ENCODE results near the gene CRACR2A. TPM values are rescaled to one million over a fixed set of nuclear protein-coding genes. Genes with fewer than 3 reads are reported as not detected.

CRACR2A gene
- total RNA-seq, 1 experiment from 2014 or later = not detected

DNA sequence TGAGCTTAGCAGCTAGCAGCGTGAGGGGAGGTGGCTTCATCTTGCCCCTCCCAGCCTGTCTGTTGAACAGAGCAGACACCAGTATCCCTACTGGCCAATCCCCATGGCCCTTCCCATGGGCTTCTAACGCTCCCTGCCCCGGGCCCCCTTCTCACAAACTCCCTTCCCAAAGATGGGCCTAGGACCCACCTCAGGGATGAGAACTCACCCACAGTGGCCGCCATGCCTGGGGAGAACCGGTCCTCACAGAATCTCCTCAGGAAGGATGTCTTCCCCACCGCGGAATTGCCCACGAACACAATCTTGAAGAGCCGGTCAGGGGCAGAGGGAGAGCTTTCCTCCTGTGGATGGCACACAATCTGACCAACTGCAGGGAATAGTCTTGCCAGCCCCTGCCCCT, 119.5 kb downstream of the CRACR2A start:
- H3K9me3 ChIP-seq (ENCODE audit: low read length) = no peaks in the 10 kb centered on the region
- H3K4me3 ChIP-seq (ENCODE audit: low read length) = no peak overlapping the region
- no peak overlapping the region for H3K4me2 ChIP-seq (ENCODE audit: low read length)
- H3K9me2 ChIP-seq (replicated peaks; ENCODE audit: low read length) = no peaks in the 10 kb centered on the region
- no peak for ATAC-seq
- ChIA-PET POLR2A (ENCODE audit: unreplicated experiment) (interaction anchor here (0.6 kb wide), 1 partner anchor 318 kb away, joined by 3 read pairs; no protein-coding TSS in a partner anchor), CTCF (no interaction called here)
- TF ChIP-seq, protein P1, sequence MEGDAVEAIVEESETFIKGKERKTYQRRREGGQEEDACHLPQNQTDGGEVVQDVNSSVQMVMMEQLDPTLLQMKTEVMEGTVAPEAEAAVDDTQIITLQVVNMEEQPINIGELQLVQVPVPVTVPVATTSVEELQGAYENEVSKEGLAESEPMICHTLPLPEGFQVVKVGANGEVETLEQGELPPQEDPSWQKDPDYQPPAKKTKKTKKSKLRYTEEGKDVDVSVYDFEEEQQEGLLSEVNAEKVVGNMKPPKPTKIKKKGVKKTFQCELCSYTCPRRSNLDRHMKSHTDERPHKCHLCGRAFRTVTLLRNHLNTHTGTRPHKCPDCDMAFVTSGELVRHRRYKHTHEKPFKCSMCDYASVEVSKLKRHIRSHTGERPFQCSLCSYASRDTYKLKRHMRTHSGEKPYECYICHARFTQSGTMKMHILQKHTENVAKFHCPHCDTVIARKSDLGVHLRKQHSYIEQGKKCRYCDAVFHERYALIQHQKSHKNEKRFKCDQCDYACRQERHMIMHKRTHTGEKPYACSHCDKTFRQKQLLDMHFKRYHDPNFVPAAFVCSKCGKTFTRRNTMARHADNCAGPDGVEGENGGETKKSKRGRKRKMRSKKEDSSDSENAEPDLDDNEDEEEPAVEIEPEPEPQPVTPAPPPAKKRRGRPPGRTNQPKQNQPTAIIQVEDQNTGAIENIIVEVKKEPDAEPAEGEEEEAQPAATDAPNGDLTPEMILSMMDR (conservative IDR thresholded peaks at IDR 0.05; ENCODE audit: low read depth, low read length) = no peak
- TF ChIP-seq EZH2phosphoT487 (IDR thresholded peaks at IDR 0.05; ENCODE audit: borderline replicate concordance, low read length) (no peak), EZH2 (IDR thresholded peaks at IDR 0.05; ENCODE audit: low read length, unreplicated experiment) (no peak)
- no peaks in the 10 kb centered on the region for H3K79me2 ChIP-seq (ENCODE audit: low read length)
- no peak overlapping the region for H3K9ac ChIP-seq (ENCODE audit: low read length)
- H3K27ac ChIP-seq (ENCODE audit: low read length) = no peak overlapping the region
- no peaks in the 10 kb centered on the region for H4K20me1 ChIP-seq (ENCODE audit: low read length)
- no peak overlapping the region for H2AFZ ChIP-seq (ENCODE audit: low read length)
- no peaks in the 10 kb centered on the region for H3K4me1 ChIP-seq (ENCODE audit: insufficient read depth, low read length)
- H3F3A ChIP-seq (ENCODE audit: low read length, unreplicated experiment) = no peaks in the 10 kb centered on the region
- intact Hi-C loops (cut with micrococcal nuclease) = no loop called here
- no peaks in the 10 kb centered on the region for H3K27me3 ChIP-seq (ENCODE audit: low read length)
- no TSS peak for BruUV-seq (replicated peaks)
- no peaks in the 10 kb centered on the region for H3K36me3 ChIP-seq (ENCODE audit: low read depth, low read length)
- no peak for DNase-seq

DNA sequence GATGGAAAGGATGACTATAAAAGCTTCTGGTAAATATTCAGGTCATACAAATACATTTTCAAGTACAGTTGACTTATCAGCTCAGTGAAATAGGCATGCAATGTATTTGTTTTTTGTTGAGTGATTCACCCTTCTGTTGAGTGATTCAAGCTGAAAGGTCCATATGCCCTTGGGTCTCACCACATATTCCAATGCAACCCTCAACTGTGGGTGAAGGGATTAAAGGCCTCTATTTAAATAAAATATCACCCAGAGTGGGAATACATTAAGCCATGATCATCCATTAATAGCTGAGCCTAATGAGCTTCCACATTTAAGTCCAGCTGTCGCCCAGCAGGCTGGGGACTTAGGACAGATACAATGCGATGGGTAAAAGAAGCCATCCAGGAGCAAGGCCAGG, 120.2 kb downstream of the CRACR2A start:
- H3K9me2 ChIP-seq (replicated peaks; ENCODE audit: low read length) = no peaks in the 10 kb centered on the region
- H2AFZ ChIP-seq (ENCODE audit: low read length) = no peak overlapping the region
- H4K20me1 ChIP-seq (ENCODE audit: low read length) = no peaks in the 10 kb centered on the region
- no peak for TF ChIP-seq EZH2phosphoT487 (IDR thresholded peaks at IDR 0.05; ENCODE audit: borderline replicate concordance, low read length)
- TF ChIP-seq, protein P1 (conservative IDR thresholded peaks at IDR 0.05; ENCODE audit: low read depth, low read length) = no peak
- TF ChIP-seq EZH2 (IDR thresholded peaks at IDR 0.05; ENCODE audit: low read length, unreplicated experiment) = no peak
- BruUV-seq (replicated peaks) = no TSS peak
- no peak overlapping the region for H3K27ac ChIP-seq (ENCODE audit: low read length)
- ATAC-seq = no peak
- H3K79me2 ChIP-seq (ENCODE audit: low read length) = no peaks in the 10 kb centered on the region
- ChIA-PET CTCF (no interaction called here), POLR2A (ENCODE audit: unreplicated experiment) (interaction anchor here (0.6 kb wide), 1 partner anchor 318 kb away, joined by 3 read pairs; no protein-coding TSS in a partner anchor)
- no peak overlapping the region for H3K4me2 ChIP-seq (ENCODE audit: low read length)
- H3K27me3 ChIP-seq (ENCODE audit: low read length) = no peaks in the 10 kb centered on the region
- H3K36me3 ChIP-seq (ENCODE audit: low read depth, low read length) = no peaks in the 10 kb centered on the region
- H3F3A ChIP-seq (ENCODE audit: low read length, unreplicated experiment) = no peaks in the 10 kb centered on the region
- intact Hi-C loops (cut with micrococcal nuclease) = no loop called here
- DNase-seq = peak; percentile 33
- no peak overlapping the region for H3K4me3 ChIP-seq (ENCODE audit: low read length)
- no peaks in the 10 kb centered on the region for H3K9me3 ChIP-seq (ENCODE audit: low read length)
- H3K9ac ChIP-seq (ENCODE audit: low read length) = no peak overlapping the region
- H3K4me1 ChIP-seq (ENCODE audit: insufficient read depth, low read length) = no peaks in the 10 kb centered on the region

DNA sequence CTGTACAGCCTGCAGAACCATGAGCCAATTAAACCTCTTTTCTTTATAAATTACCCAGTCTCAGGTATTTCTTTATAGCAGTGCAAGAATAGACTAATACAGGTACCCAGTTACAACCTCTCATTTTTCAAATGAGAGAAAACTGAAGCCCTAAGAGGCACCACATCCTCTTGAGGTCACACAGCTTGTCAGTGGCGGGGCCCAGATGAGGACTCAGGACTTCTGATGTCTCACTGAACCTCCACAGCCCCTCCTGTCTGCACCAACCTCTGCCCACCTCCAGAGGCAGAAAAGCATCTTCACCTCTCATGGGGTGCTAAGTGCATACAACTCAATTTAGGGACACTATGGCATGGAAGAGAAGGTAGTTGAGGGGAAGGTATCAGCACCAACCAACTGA, 120.7 kb downstream of the CRACR2A start:
- ATAC-seq (no peak), DNase-seq (no peak)
- ChIA-PET CTCF (no interaction called here), POLR2A (ENCODE audit: unreplicated experiment) (no interaction called here)
- no peaks in the 10 kb centered on the region for H3K36me3 ChIP-seq (ENCODE audit: low read depth, low read length)
- H3K27ac ChIP-seq (ENCODE audit: low read length) = no peak overlapping the region
- no TSS peak for BruUV-seq (replicated peaks)
- TF ChIP-seq, protein P1 (conservative IDR thresholded peaks at IDR 0.05; ENCODE audit: low read depth, low read length) = no peak
- TF ChIP-seq EZH2 (IDR thresholded peaks at IDR 0.05; ENCODE audit: low read length, unreplicated experiment) = no peak
- no peaks in the 10 kb centered on the region for H3K9me3 ChIP-seq (ENCODE audit: low read length)
- no peak overlapping the region for H3K4me2 ChIP-seq (ENCODE audit: low read length)
- no peak overlapping the region for H3K9ac ChIP-seq (ENCODE audit: low read length)
- H4K20me1 ChIP-seq (ENCODE audit: low read length) = no peaks in the 10 kb centered on the region
- no peaks in the 10 kb centered on the region for H3K4me1 ChIP-seq (ENCODE audit: insufficient read depth, low read length)
- no peaks in the 10 kb centered on the region for H3K9me2 ChIP-seq (replicated peaks; ENCODE audit: low read length)
- H3K4me3 ChIP-seq (ENCODE audit: low read length) = no peak overlapping the region
- no peaks in the 10 kb centered on the region for H3K79me2 ChIP-seq (ENCODE audit: low read length)
- intact Hi-C loops (cut with micrococcal nuclease) = no loop called here
- no peaks in the 10 kb centered on the region for H3F3A ChIP-seq (ENCODE audit: low read length, unreplicated experiment)
- no peak overlapping the region for H2AFZ ChIP-seq (ENCODE audit: low read length)
- no peaks in the 10 kb centered on the region for H3K27me3 ChIP-seq (ENCODE audit: low read length)
